DND-41 (cell line): ENCODE results near the gene AUTS2.

ENCODE experiments used
- EZH2 ChIP-seq: IDR thresholded peaks from 3 replicates; pipeline ENCODE4 v1.6.1; 2012; ENCODE audit warnings: borderline replicate concordance, low read depth, mild to moderate bottlenecking, moderate library complexity, low read length, inconsistent platforms; ENCODE audit not compliant: severe bottlenecking
- TF ChIP-seq, protein P1 (sequence below): IDR thresholded peaks from 2 replicates; pipeline ENCODE4 v1.5.1; 2012; ENCODE audit warnings: borderline replicate concordance, low read length, moderate library complexity, mild to moderate bottlenecking; ENCODE audit not compliant: poor library complexity, severe bottlenecking; ENCODE audit errors: extremely low read depth

DNA sequence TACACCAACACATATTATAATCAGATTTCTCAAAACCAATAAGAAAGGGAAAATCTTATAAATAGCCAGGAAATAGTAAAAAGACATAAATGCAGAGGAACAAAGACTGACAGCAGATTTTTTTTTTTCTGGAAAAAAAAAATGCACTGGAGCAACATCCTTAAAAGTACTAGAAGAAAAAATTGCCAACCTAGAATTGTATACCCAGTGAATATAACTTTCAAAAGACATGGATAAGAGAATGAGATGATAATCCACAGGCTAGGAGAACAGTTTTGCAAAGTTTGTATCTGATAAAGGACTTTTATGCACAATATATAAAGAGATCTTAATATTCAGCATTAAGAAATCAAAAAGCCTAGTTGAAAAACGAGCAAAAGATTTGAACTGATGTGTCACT lies 554.0 kb downstream of the AUTS2 start:
- TF ChIP-seq EZH2 = no peak
- TF ChIP-seq, protein P1, sequence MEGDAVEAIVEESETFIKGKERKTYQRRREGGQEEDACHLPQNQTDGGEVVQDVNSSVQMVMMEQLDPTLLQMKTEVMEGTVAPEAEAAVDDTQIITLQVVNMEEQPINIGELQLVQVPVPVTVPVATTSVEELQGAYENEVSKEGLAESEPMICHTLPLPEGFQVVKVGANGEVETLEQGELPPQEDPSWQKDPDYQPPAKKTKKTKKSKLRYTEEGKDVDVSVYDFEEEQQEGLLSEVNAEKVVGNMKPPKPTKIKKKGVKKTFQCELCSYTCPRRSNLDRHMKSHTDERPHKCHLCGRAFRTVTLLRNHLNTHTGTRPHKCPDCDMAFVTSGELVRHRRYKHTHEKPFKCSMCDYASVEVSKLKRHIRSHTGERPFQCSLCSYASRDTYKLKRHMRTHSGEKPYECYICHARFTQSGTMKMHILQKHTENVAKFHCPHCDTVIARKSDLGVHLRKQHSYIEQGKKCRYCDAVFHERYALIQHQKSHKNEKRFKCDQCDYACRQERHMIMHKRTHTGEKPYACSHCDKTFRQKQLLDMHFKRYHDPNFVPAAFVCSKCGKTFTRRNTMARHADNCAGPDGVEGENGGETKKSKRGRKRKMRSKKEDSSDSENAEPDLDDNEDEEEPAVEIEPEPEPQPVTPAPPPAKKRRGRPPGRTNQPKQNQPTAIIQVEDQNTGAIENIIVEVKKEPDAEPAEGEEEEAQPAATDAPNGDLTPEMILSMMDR = no peak
